ENCODE measurements around the gene KRTAP10-8.
A peak's percentile ranks its signal among the peaks of the same experiment; 100 is the strongest.

Gene KRTAP10-8

GRCh38 chr21:44603109-44603875 lies 8.6 kb upstream of the KRTAP10-8 start (continued):
- TF ChIP-seq ZBTB44 (tag by site-specific recombination; IDR thresholded peaks at IDR 0.05), result no peak
- TF ChIP-seq ZNF747 (tag by site-specific recombination; IDR thresholded peaks at IDR 0.05), result no peak

GRCh38 chr21:44603911-44604310 lies 8.0 kb upstream of the KRTAP10-8 start:
- Histone ChIP-seq H3K4me3 (ENCODE audit: low read depth, low read length) (no peak overlapping the region), H3K4me1 (ENCODE audit: control insufficient read depth, insufficient read depth, low read length) (no peaks in the 10 kb centered on the region), H3K9me3 (ENCODE audit: control insufficient read depth, insufficient read depth, low read depth, low read length) (no peaks in the 10 kb centered on the region), H3K36me3 (ENCODE audit: control insufficient read depth in 2 of 2, insufficient read depth in 1 of 2, low read length in 2 of 2) (no peaks in the 10 kb centered on the region), H3K27ac (ENCODE audit: extremely low read depth, low read depth, low read length) (no peak overlapping the region)
- no peak for TF ChIP-seq GLI4 (tag by site-specific recombination; IDR thresholded peaks at IDR 0.05)
- no peak for TF ChIP-seq ZNF138 (tag by site-specific recombination; IDR thresholded peaks at IDR 0.05; ENCODE audit: borderline replicate concordance)
- TF ChIP-seq ZNF280C (tag by site-specific recombination; IDR thresholded peaks at IDR 0.05), result no peak
- no peak for TF ChIP-seq ZNF488 (tag by site-specific recombination; IDR thresholded peaks at IDR 0.05)
- TF ChIP-seq ZNF157 (tag by site-specific recombination; IDR thresholded peaks at IDR 0.05), result no peak
- CTCF ChIA-PET, result no interaction called here
- POLR2A ChIA-PET, result no interaction called here

- H3K4me3 ChIP-seq (ENCODE audit: low read depth, low read length), result no peak overlapping the region
- ChIA-PET POLR2A (no interaction called here), CTCF (no interaction called here)
- H3K9me3 ChIP-seq (ENCODE audit: control insufficient read depth, insufficient read depth, low read depth, low read length), result no peaks in the 10 kb centered on the region
- H3K27ac ChIP-seq (ENCODE audit: extremely low read depth, low read depth, low read length), result no peak overlapping the region
- H3K36me3 ChIP-seq (ENCODE audit: control insufficient read depth in 2 of 2, insufficient read depth in 1 of 2, low read length in 2 of 2), result no peaks in the 10 kb centered on the region
- no peaks in the 10 kb centered on the region for H3K4me1 ChIP-seq (ENCODE audit: control insufficient read depth, insufficient read depth, low read length)
- no peak for TF ChIP-seq MYNN (tag by site-specific recombination; IDR thresholded peaks at IDR 0.05; ENCODE audit: borderline replicate concordance)
- TF ChIP-seq ZNF146 (tag by site-specific recombination; IDR thresholded peaks at IDR 0.05), result peak; percentile 93
These were observed 5.4 kb upstream of the KRTAP10-8 start for GRCh38 chr21:44606495-44606894.

- Histone ChIP-seq H3K4me3 (ENCODE audit: low read depth, low read length) (no peak overlapping the region), H3K4me1 (ENCODE audit: control insufficient read depth, insufficient read depth, low read length) (no peaks in the 10 kb centered on the region), H3K9me3 (ENCODE audit: control insufficient read depth, insufficient read depth, low read depth, low read length) (no peaks in the 10 kb centered on the region), H3K27ac (ENCODE audit: extremely low read depth, low read depth, low read length) (no peak overlapping the region), H3K36me3 (ENCODE audit: control insufficient read depth in 2 of 2, insufficient read depth in 1 of 2, low read length in 2 of 2) (no peaks in the 10 kb centered on the region)
- ChIA-PET POLR2A (no interaction called here), CTCF (interaction anchor here (0.6 kb wide), 1 partner anchor 99 kb away, joined by 5 read pairs; no protein-coding TSS in a partner anchor)
- TF ChIP-seq ZNF785 (tag by site-specific recombination; IDR thresholded peaks at IDR 0.05), result no peak
- peak; percentile 85; the same call in 1 of the 2 replicates for TF ChIP-seq ZNF624 (tag by site-specific recombination; IDR thresholded peaks at IDR 0.05)
- TF ChIP-seq ZNF398 (tag by site-specific recombination; IDR thresholded peaks at IDR 0.05), result no peak
- TF ChIP-seq SETDB1 (IDR thresholded peaks at IDR 0.05; ENCODE audit: insufficient read length, low read length), result peak; percentile 66
These were observed 2.7 kb upstream of the KRTAP10-8 start for GRCh38 chr21:44609193-44609592.

Measured in HEK293 (cell line).